MCF 10A (cell line): ENCODE results near the gene GNB4. TPM values are rescaled to one million over a fixed set of nuclear protein-coding genes. Genes with fewer than 3 reads are reported as not detected.
A peak's percentile ranks its signal among the peaks of the same experiment; 100 is the strongest.

Experiments used
- BruUV-seq: library from RNA; stranded (reverse); fragments of 400-500 nt; replicated peaks from 2 replicates; lab custom pipeline; 2021; lab: Mats Ljungman, UMichigan
- CTCF ChIA-PET: fragments of 300-600 bp; sonication (Branson Sonifier 250); formaldehyde crosslinking; extraction: SDS; loops from one replicate; lab custom pipeline; 2021; ENCODE audit warnings: antibody characterized with exemption, inconsistent platforms; lab: Yijun Ruan, JAX
- POLR2A ChIA-PET: fragments of 300-600, 350-650 bp; sonication (Branson Sonifier 250); formaldehyde crosslinking; extraction: SDS; loops from one replicate; lab custom pipeline; 2020; ENCODE audit warnings: antibody characterized with exemption, inconsistent platforms; lab: Yijun Ruan, JAX
- DNase-seq: peaks from one replicate; pipeline ENCODE4 v3.0.0-alpha.2; 2018; ENCODE audit not compliant: unreplicated experiment
- H3K27ac Mint-ChIP-seq: one replicate; pipeline ENCODE4 v1.8.0; 2022; ENCODE audit warnings: mild to moderate bottlenecking, low read depth, mixed read lengths; ENCODE audit not compliant: unreplicated experiment
- H3K27me3 Mint-ChIP-seq: one replicate; pipeline ENCODE4 v1.8.0; 2022; ENCODE audit warnings: mixed read lengths; ENCODE audit not compliant: insufficient read depth, unreplicated experiment
- H3K36me3 Mint-ChIP-seq: one replicate; pipeline ENCODE4 v1.8.0; 2022; ENCODE audit warnings: mild to moderate bottlenecking, moderate library complexity, mixed read lengths; ENCODE audit not compliant: insufficient read depth, unreplicated experiment
- H3K4me1 Mint-ChIP-seq: one replicate; pipeline ENCODE4 v1.8.0; 2022; ENCODE audit warnings: mixed read lengths; ENCODE audit not compliant: insufficient read depth, unreplicated experiment
- H3K4me3 Mint-ChIP-seq: one replicate; pipeline ENCODE4 v1.8.0; 2022; ENCODE audit warnings: mild to moderate bottlenecking, moderate library complexity, mixed read lengths; ENCODE audit not compliant: unreplicated experiment
- H3K9me3 Mint-ChIP-seq: one replicate; pipeline ENCODE4 v1.8.0; 2022; ENCODE audit warnings: mixed read lengths; ENCODE audit not compliant: unreplicated experiment
- CTCF ChIP-seq: fragments of 200-600 bp; IDR thresholded peaks from one replicate; pipeline ENCODE4 v1.8.0; 2022; ENCODE audit warnings: antibody characterized with exemption, mild to moderate bottlenecking; ENCODE audit not compliant: unreplicated experiment
- intact Hi-C: fragments of 100-400 bp; cut with micrococcal nuclease; formaldehyde crosslinking; loops from 2 replicates; pipeline ENCODE4 v1.14.1; 2022
- total RNA-seq: library from RNA; stranded (reverse); gene quantifications from 2 replicates; pipeline ENCODE4 v1.2.3, GENCODE V29; 2022

GNB4 gene
- total RNA-seq, 1 experiment from 2014 or later, result 20.8 TPM

GRCh38 chr3:179449636-179450035 lies 1.6 kb downstream of the GNB4 start:
- ChIA-PET CTCF (interaction anchor here (1.0 to 1.4 kb wide), 2 partner anchors 111 to 112 kb away, joined by 3 read pairs; no protein-coding TSS in a partner anchor), POLR2A (interaction anchor here (0.6 to 1.9 kb wide), 11 partner anchors 10 to 1152 kb away, joined by 3 to 12 read pairs (median 4); partner anchors contain the start of genes ACTL6A, TTC14 and ZNF639)
- Mint-ChIP-seq H3K9me3 (no peaks in the 10 kb centered on the region), H3K27me3 (no peaks in the 10 kb centered on the region), H3K36me3 (peaks cover 6% of the 10 kb centered on the region), H3K4me1 (peaks cover 29% of the 10 kb centered on the region), H3K4me3 (peak overlapping the region; percentile 82), H3K27ac (peak overlapping the region; percentile 89)
- no peak for DNase-seq
- BruUV-seq, result no TSS peak
- no peak for TF ChIP-seq CTCF
- intact Hi-C loops, result loop anchor here (1.0 kb wide), 1 partner anchor 110 kb away; no protein-coding TSS in a partner anchor

GRCh38 chr3:179447251-179447650 lies 4.0 kb downstream of the GNB4 start:
- POLR2A ChIA-PET, result interaction anchor here (1.3 kb wide), 1 partner anchor 115 kb away, joined by 6 read pairs; the partner anchor contains the start of gene ACTL6A
- H3K27ac Mint-ChIP-seq, result peak overlapping the region; percentile 63
- TF ChIP-seq CTCF, result no peak
- H3K4me1 Mint-ChIP-seq, result peaks cover 35% of the 10 kb centered on the region
- intact Hi-C loops, result no loop called here
- H3K27me3 Mint-ChIP-seq, result no peaks in the 10 kb centered on the region
- DNase-seq, result no peak
- CTCF ChIA-PET, result interaction anchor here (0.6 to 4.0 kb wide), 17 partner anchors 10 to 136 kb away, joined by 3 to 24 read pairs (median 3); no protein-coding TSS in a partner anchor
- no peak overlapping the region for H3K4me3 Mint-ChIP-seq
- H3K36me3 Mint-ChIP-seq, result peaks cover 6% of the 10 kb centered on the region
- H3K9me3 Mint-ChIP-seq, result no peaks in the 10 kb centered on the region
- no TSS peak for BruUV-seq

- BruUV-seq, result no TSS peak
- ChIA-PET POLR2A (interaction anchor here (1.3 kb wide), 1 partner anchor 116 kb away, joined by 6 read pairs; the partner anchor contains the start of gene ACTL6A), CTCF (interaction anchor here (0.7 to 4.0 kb wide), 16 partner anchors 11 to 137 kb away, joined by 3 to 24 read pairs (median 3); no protein-coding TSS in a partner anchor)
- Mint-ChIP-seq H3K36me3 (peaks cover 2% of the 10 kb centered on the region), H3K4me1 (peaks cover 35% of the 10 kb centered on the region), H3K4me3 (no peak overlapping the region), H3K9me3 (no peaks in the 10 kb centered on the region), H3K27me3 (no peaks in the 10 kb centered on the region), H3K27ac (no peak overlapping the region)
- intact Hi-C loops, result loop anchor here (1.0 kb wide), 1 partner anchor 112 kb away; no protein-coding TSS in a partner anchor
- TF ChIP-seq CTCF, result peak; percentile 15
- peak; percentile 58 for DNase-seq
Observed at GRCh38 chr3:179446501-179446900, 4.8 kb downstream of the GNB4 start.

- DNase-seq, result no peak
- peaks cover 8% of the 10 kb centered on the region for H3K4me1 Mint-ChIP-seq
- no peak for TF ChIP-seq CTCF
- H3K27me3 Mint-ChIP-seq, result no peaks in the 10 kb centered on the region
- intact Hi-C loops, result no loop called here
- H3K27ac Mint-ChIP-seq, result no peak overlapping the region
- BruUV-seq, result no TSS peak
- H3K4me3 Mint-ChIP-seq, result no peak overlapping the region
- H3K36me3 Mint-ChIP-seq, result no peaks in the 10 kb centered on the region
- POLR2A ChIA-PET, result interaction anchor here (1.3 to 1.9 kb wide), 3 partner anchors 9 to 124 kb away, joined by 3 to 5 read pairs (median 3); partner anchors contain the start of gene ACTL6A
- no peaks in the 10 kb centered on the region for H3K9me3 Mint-ChIP-seq
- CTCF ChIA-PET, result interaction anchor here (0.7 kb wide), 1 partner anchor 71 kb away, joined by 3 read pairs; no protein-coding TSS in a partner anchor
Observed at GRCh38 chr3:179438841-179439240, 12.4 kb downstream of the GNB4 start.
